A375 (cell line): ENCODE data around the gene ANXA7. TPM values are rescaled to one million over a fixed set of nuclear protein-coding genes. Genes with fewer than 3 reads are reported as not detected.

Experiments
- small RNA-seq: library from RNA; depleted of rRNA; stranded (forward); fragments of <200 nt; gene quantifications from one replicate; pipeline ENCODE3, GENCODE V24; 2014
- total RNA-seq: library from RNA; depleted of rRNA; stranded (reverse); fragments of >200 nt; shearing (Covaris generic); gene quantifications from 2 replicates; pipeline ENCODE4 v1.2.3, GENCODE V29; 2014; rRNA removed

Gene ANXA7
- total RNA-seq = 30.1 and 39.1 TPM in 2 replicates

GRCh38 chr10:73413528-73414229, at the start of gene ANXA7:
TSS of gene ANXA7 (minus strand) at chr10:73414058. CDS start at chr10:73400856, 13,202 bp downstream.

DNA sequence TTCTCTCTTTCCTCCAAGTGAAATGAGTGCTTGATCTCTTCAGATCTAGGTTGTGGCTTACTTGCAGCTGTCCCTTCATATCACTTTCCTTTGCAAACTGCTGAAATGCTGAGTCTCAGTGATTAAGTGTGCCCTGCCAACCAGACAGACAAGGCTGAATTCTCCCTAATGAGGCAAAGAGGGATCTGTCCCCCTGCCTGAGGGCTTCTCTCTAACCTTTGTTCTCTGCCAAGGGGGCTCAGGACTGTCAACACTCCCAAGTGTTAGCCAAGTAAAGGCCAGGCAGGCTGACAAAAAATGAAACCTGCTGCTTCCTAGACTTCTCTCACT, 19.6 kb upstream of the ANXA7 start, which contains the start of gene MSS51:
Gene MSS51 (minus strand): TSS at position 24 of the 330 bp plus-strand sequence. CDS start 5,277 bp downstream, outside the sequence.

GRCh38 chr10:73358331-73359279, 55.3 kb downstream of the ANXA7 start, which contains the start of gene CFAP70:
TSS of gene CFAP70 (minus strand) at chr10:73358864. CDS start at chr10:73354796, 4,068 bp downstream.

Small RNA genes lying within 50 kb of the gene (small RNA-seq; reads per million reads assigned to genes)
- gene RF00019 = not detected

Other genes with a start within 250 kb of the ANXA7 start
- gene ECD, start 246.1 kb downstream of the ANXA7 start, total RNA-seq = 23.3 and 31.3 TPM in 2 replicates
- 5.9 and 8.1 TPM in 2 replicates for gene FAM149B1, start 245.9 kb downstream of the ANXA7 start, total RNA-seq
- 51.6 and 54.0 TPM in 2 replicates for gene DNAJC9, start 166.8 kb downstream of the ANXA7 start, total RNA-seq
- gene MRPS16, start 161.4 kb downstream of the ANXA7 start, total RNA-seq = 59.1 and 60.8 TPM in 2 replicates
- 0.11 and 0.15 TPM in 2 replicates for gene CFAP70, start 55.2 kb downstream of the ANXA7 start, total RNA-seq
- gene MSS51, start 19.5 kb upstream of the ANXA7 start, total RNA-seq = 0.69 and 0.94 TPM in 2 replicates
- 6.2 and 7.3 TPM in 2 replicates for gene PPP3CB, start 82.0 kb upstream of the ANXA7 start, total RNA-seq
- 7.3 and 8.1 TPM in 2 replicates for gene USP54, start 177.3 kb upstream of the ANXA7 start, total RNA-seq
- 0.41 TPM in 1 of 2 replicates, not detected in the other for gene MYOZ1, start 227.4 kb upstream of the ANXA7 start, total RNA-seq
- not detected in 2 replicates for gene SYNPO2L, start 242.0 kb upstream of the ANXA7 start, total RNA-seq